ENCODE results near the gene PKD2. TPM values are rescaled to one million over a fixed set of nuclear protein-coding genes. Genes with fewer than 3 reads are reported as not detected.

PKD2 gene
- total RNA-seq (ENCODE audit: low replicate concordance) = 36.0 and 40.4 TPM in 2 replicates

DNA sequence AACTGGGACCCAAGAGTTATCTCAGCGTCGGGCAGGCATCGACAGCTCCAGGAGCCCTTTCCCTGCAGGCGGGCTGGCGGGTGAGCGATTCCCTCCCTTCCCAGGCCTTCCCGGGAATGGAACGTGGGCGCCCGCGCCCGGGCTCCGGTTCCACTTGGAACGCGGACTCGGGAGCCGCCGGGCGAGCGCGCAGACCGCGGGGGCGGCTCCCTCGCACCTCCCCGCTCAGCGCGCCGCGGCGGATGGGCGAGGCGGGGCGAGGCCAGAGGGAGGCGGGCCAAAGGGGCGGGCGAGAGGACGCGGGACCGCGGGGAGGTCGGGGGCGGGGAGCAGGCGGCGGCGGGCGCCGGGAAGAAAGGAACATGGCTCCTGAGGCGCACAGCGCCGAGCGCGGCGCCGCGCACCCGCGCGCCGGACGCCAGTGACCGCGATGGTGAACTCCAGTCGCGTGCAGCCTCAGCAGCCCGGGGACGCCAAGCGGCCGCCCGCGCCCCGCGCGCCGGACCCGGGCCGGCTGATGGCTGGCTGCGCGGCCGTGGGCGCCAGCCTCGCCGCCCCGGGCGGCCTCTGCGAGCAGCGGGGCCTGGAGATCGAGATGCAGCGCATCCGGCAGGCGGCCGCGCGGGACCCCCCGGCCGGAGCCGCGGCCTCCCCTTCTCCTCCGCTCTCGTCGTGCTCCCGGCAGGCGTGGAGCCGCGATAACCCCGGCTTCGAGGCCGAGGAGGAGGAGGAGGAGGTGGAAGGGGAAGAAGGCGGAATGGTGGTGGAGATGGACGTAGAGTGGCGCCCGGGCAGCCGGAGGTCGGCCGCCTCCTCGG lies at the start of gene PKD2:
TSS of gene PKD2 (plus strand) at position 332 of the 818 bp plus-strand sequence. CDS start at position 431, 99 bp downstream.
- Histone ChIP-seq H3K4me2 (peak within 1 kb of the TSS; percentile 92), H3K9me3 (ENCODE audit: low read depth) (no peaks in the 10 kb centered on the region), H3K27me3 (peaks cover 22% of the 10 kb centered on the region), H3K4me3 (peak within 1 kb of the TSS; percentile 65), H3K9ac (peak within 1 kb of the TSS; percentile 60), H3F3A (ENCODE audit: low read depth) (peaks cover 10% of the 10 kb centered on the region), H2AFZ (replicated peaks) (peak within 1 kb of the TSS; percentile 91), H4K20me1 (ENCODE audit: low read depth) (peaks cover 43% of the 10 kb centered on the region), H3K36me3 (no peaks in the 10 kb centered on the region), H3K27ac (no peak within 1 kb of the TSS), H3K4me1 (peaks cover 28% of the 10 kb centered on the region), H3K79me2 (ENCODE audit: low read depth) (peaks cover 48% of the 10 kb centered on the region)
- peaks cover 10% of the 10 kb centered on the region for H3K27me3 Mint-ChIP-seq (ENCODE audit: insufficient read depth, low read depth)
- peak within 1 kb of the TSS; percentile 98 for H3K4me3 Mint-ChIP-seq
- DNase-seq (ENCODE audit: low spot score) = peak; percentile 90
- peak within 1 kb of the TSS; percentile 92 for H3K27ac Mint-ChIP-seq
- peaks cover 2% of the 10 kb centered on the region for H3K9me3 Mint-ChIP-seq
- H3K36me3 Mint-ChIP-seq = peaks cover 5% of the 10 kb centered on the region
- TF ChIP-seq, protein P1, sequence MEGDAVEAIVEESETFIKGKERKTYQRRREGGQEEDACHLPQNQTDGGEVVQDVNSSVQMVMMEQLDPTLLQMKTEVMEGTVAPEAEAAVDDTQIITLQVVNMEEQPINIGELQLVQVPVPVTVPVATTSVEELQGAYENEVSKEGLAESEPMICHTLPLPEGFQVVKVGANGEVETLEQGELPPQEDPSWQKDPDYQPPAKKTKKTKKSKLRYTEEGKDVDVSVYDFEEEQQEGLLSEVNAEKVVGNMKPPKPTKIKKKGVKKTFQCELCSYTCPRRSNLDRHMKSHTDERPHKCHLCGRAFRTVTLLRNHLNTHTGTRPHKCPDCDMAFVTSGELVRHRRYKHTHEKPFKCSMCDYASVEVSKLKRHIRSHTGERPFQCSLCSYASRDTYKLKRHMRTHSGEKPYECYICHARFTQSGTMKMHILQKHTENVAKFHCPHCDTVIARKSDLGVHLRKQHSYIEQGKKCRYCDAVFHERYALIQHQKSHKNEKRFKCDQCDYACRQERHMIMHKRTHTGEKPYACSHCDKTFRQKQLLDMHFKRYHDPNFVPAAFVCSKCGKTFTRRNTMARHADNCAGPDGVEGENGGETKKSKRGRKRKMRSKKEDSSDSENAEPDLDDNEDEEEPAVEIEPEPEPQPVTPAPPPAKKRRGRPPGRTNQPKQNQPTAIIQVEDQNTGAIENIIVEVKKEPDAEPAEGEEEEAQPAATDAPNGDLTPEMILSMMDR (IDR thresholded peaks at IDR 0.05) = no peak
- no peak for TF ChIP-seq EZH2 (IDR thresholded peaks at IDR 0.05)
- no peak for TF ChIP-seq EZH2phosphoT487 (IDR thresholded peaks at IDR 0.05)
- H3K4me1 Mint-ChIP-seq = peaks cover 38% of the 10 kb centered on the region

DNA sequence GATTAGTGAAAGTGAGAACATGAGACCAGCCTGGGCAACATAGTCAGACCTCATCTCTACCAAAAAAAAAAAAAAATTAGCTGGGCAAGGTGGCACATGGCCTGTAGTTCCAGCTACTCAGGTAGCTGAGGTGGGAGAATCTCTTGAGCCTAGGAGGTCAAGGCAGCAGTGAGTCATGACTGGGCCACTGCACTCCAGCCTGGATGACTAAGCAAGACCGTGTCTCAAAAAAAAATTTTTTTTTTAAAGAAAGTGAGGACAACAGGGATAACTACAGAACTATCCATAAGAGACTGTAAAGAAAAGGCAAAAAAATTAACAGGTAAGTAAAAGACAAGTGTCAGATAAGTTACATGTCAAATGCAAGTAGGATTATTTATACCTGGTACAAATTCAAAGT lies 45.4 kb upstream of the PKD2 start:
- Histone ChIP-seq H3K4me3 (no peak overlapping the region), H4K20me1 (ENCODE audit: low read depth) (no peaks in the 10 kb centered on the region), H3K9me3 (ENCODE audit: low read depth) (no peaks in the 10 kb centered on the region), H3K9ac (no peak overlapping the region), H3F3A (ENCODE audit: low read depth) (no peaks in the 10 kb centered on the region), H3K4me1 (no peaks in the 10 kb centered on the region), H3K79me2 (ENCODE audit: low read depth) (no peaks in the 10 kb centered on the region), H3K27ac (no peak overlapping the region), H3K4me2 (no peak overlapping the region), H2AFZ (replicated peaks) (no peak overlapping the region), H3K36me3 (no peaks in the 10 kb centered on the region), H3K27me3 (no peaks in the 10 kb centered on the region)
- H3K27ac Mint-ChIP-seq = no peak overlapping the region
- no peak for DNase-seq (ENCODE audit: low spot score)
- H3K4me3 Mint-ChIP-seq = no peak overlapping the region
- H3K9me3 Mint-ChIP-seq = peaks cover 4% of the 10 kb centered on the region
- peaks cover 2% of the 10 kb centered on the region for H3K27me3 Mint-ChIP-seq (ENCODE audit: insufficient read depth, low read depth)
- TF ChIP-seq, protein P1 (IDR thresholded peaks at IDR 0.05) = no peak
- TF ChIP-seq EZH2phosphoT487 (IDR thresholded peaks at IDR 0.05) = no peak
- no peak for TF ChIP-seq EZH2 (IDR thresholded peaks at IDR 0.05)
- no peaks in the 10 kb centered on the region for H3K4me1 Mint-ChIP-seq
- no peaks in the 10 kb centered on the region for H3K36me3 Mint-ChIP-seq

DNA sequence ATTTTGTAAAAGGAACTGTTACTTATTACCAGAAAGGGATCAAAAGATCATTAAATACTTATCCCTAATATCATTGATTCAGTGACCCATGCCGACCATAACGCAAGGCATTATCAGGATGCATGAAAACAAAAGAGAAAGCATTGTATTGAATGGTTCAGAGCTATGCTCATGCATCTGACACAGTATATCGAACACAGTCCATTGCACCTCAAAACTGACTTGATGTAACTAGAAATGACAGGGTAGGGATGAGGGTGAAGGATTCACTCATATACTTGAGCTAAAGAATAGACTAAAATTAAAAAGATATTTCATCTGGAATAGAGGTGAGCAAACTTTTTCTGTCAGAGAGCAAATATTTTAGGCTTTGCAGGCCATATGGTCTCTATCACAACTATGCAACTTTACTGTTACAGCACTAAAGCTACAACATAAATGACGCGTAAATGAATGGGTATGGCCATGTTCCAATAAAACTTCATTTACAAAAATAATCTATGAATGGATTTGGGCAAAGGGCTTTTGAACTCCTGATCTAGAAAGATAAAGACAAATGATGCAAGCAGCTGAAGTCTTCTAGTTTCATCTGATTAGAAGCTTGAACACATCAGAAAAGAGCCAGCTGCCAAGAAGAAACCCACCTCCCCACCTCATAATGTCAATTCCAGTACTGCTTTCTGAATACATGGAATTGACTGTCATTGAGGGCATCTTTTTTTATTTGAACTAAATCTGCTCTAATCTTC lies 44.9 kb upstream of the PKD2 start:
- H3K4me2 ChIP-seq = no peak overlapping the region
- no peaks in the 10 kb centered on the region for H3K79me2 ChIP-seq (ENCODE audit: low read depth)
- H3K36me3 ChIP-seq = no peaks in the 10 kb centered on the region
- Mint-ChIP-seq H3K4me1 (no peaks in the 10 kb centered on the region), H3K27me3 (ENCODE audit: insufficient read depth, low read depth) (peaks cover 2% of the 10 kb centered on the region), H3K36me3 (no peaks in the 10 kb centered on the region), H3K27ac (no peak overlapping the region), H3K4me3 (no peak overlapping the region), H3K9me3 (peaks cover 4% of the 10 kb centered on the region)
- H3K4me3 ChIP-seq = no peak overlapping the region
- no peaks in the 10 kb centered on the region for H3F3A ChIP-seq (ENCODE audit: low read depth)
- TF ChIP-seq EZH2phosphoT487 (IDR thresholded peaks at IDR 0.05) (no peak), EZH2 (IDR thresholded peaks at IDR 0.05) (no peak)
- TF ChIP-seq, protein P1 (IDR thresholded peaks at IDR 0.05) = no peak
- no peaks in the 10 kb centered on the region for H3K9me3 ChIP-seq (ENCODE audit: low read depth)
- no peak overlapping the region for H3K9ac ChIP-seq
- no peak overlapping the region for H2AFZ ChIP-seq (replicated peaks)
- no peak for DNase-seq (ENCODE audit: low spot score)
- H3K27ac ChIP-seq = no peak overlapping the region
- no peaks in the 10 kb centered on the region for H3K27me3 ChIP-seq
- no peaks in the 10 kb centered on the region for H4K20me1 ChIP-seq (ENCODE audit: low read depth)
- H3K4me1 ChIP-seq = no peaks in the 10 kb centered on the region

Data from neural progenitor cell (in vitro differentiated cells).